H1 (cell line): ENCODE measurements around the gene CDHR5. TPM values are rescaled to one million over a fixed set of nuclear protein-coding genes. Genes with fewer than 3 reads are reported as not detected.

Experiments used
- KDM4A ChIP-seq: IDR thresholded peaks from one replicate; pipeline ENCODE4 v1.7.1; 2012; ENCODE audit warnings: low read depth, mild to moderate bottlenecking, moderate library complexity, low read length, inconsistent platforms; ENCODE audit not compliant: severe bottlenecking
- POLR2AphosphoS5 ChIP-seq: IDR thresholded peaks from 2 replicates; pipeline ENCODE4 v1.6.1; 2011; ENCODE audit warnings: low read depth, low read length
- polyA plus RNA-seq, 7 experiments: library from polyadenylated mRNA; depleted of rRNA in 3 of 7; stranded (reverse) in 5 of 7; unstranded in 2 of 7; fragments of >200 nt in 5 of 7; fragments of 200-250 nt in 2 of 7; gene quantifications; 1 replicate in 5 of 7; 2 replicates in 1 of 7; 4 replicates in 1 of 7; pipeline versions ENCODE4 v1.2.1 to v1.2.3, GENCODE V29; 2011 to 2013; ENCODE audit warnings: missing spikeins in 2 of 7, mixed read lengths in 2 of 7
- total RNA-seq: library from RNA; stranded (reverse); fragmentation: NEBNext Ultra II Directional; extraction: Animal tissue kit (Norgen Biotek cat#: 25700); gene quantifications from 2 replicates; pipeline ENCODE4 v1.2.1, GENCODE V29; 2021

CDHR5 gene
- total and polyA plus RNA-seq, 2 of the 8 experiments (the other 6 are each of a cell fraction or from before 2014, with no cell fraction given), result not detected

DNA sequence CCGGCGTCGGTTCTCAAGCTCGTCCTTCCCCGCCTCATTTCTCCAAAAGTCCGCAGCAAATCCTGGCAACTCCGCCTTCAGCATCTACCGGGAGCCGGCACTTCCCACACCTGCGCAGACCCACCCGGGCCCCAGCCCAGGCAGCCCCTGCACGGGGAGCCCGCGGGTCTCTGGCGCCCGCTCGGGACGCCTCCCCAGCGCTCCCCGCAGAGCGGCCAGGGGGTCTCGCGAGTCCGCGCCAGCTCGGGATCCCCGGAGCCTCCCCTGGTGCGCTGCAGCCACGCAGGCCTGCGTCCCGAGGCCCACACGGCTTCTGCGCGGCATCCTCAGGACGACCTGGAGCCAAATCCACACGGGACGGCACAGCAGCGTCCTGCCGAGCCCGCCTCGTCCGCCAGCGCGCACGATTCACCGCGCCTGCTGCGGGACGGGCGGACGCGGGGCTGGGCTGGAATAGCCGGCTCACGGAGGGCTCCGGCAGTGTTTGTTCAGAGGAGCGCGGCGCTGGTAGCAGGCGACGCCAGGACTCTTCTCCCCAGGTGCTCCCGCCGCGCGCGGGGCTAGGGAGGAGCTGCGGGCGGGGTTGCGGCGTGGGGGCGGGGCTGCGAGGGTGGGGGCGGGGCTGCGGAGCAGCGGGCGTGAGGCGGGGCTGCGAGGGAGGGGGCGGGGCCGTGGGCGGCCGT is 49.3 kb downstream of the CDHR5 start (continued):
- TF ChIP-seq POLR2AphosphoS5 (no peak), KDM4A (peak; percentile 84)
